ENCODE measurements around the gene PACS2.

The PACS2 gene

GRCh38 chr14:105432657-105433056 is 118.1 kb downstream of the PACS2 start:
- no peak overlapping the region for H3K4me3 ChIP-seq (ENCODE audit: low read depth, low read length)
- TF ChIP-seq MYC (IDR thresholded peaks at IDR 0.05; ENCODE audit: low read depth, low read length) (no peak), CTCF (IDR thresholded peaks at IDR 0.05; ENCODE audit: low read depth, low read length) (no peak), POLR2A (IDR thresholded peaks at IDR 0.05; ENCODE audit: extremely low read depth, insufficient read length) (no peak), MAX (IDR thresholded peaks at IDR 0.05; ENCODE audit: low read depth, low read length) (no peak)
- no peak for DNase-seq (ENCODE audit: low read depth)

DNA sequence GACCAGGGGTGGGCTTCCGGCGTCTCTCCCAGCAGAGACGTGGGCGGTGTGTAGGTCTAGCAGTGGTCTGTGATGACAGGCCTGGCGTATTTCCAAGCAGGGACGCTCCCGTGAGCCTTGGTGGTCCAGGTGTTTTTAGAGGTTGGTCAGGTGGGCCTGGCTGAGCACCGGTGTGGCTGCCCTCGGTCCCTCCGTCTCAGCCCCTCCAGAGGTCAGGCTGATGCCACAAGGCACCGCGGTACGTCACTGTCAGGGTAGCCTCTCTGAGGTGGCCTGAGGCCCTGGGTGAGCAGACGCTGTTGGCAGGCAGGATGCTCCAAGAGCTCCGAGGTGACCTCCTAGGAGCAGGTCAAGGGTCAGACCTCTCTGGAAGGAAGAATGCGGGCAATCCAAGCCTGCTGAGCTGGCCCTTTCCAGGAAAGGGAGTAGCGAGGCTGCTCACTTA is 118.6 kb downstream of the PACS2 start:
- TF ChIP-seq MAX (IDR thresholded peaks at IDR 0.05; ENCODE audit: low read depth, low read length) (no peak), MYC (IDR thresholded peaks at IDR 0.05; ENCODE audit: low read depth, low read length) (no peak), POLR2A (IDR thresholded peaks at IDR 0.05; ENCODE audit: extremely low read depth, insufficient read length) (no peak), CTCF (IDR thresholded peaks at IDR 0.05; ENCODE audit: low read depth, low read length) (no peak)
- no peak overlapping the region for H3K4me3 ChIP-seq (ENCODE audit: low read depth, low read length)
- DNase-seq (ENCODE audit: low read depth): no peak

DNA sequence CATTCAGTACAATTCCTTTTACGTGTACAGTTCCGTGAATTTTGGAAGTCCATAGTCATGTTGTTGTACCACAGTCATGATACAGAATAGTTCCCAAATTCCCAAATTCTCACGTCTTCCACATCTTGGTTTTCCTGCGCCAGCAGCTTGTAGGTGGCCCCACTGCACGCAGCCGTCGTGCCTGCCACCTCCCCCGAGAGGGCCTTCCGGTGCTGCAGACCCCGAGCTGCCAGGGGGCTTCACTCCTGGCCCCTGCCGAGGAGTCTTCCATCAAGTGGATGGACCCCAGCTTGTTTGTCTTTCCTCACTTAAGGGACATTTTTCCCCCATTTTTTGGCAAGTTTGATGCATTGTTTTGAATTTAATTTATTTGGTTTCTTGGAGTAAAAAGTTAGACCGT is 121.9 kb downstream of the PACS2 start:
- TF ChIP-seq MAX (IDR thresholded peaks at IDR 0.05; ENCODE audit: low read depth, low read length): no peak
- no peak for TF ChIP-seq MYC (IDR thresholded peaks at IDR 0.05; ENCODE audit: low read depth, low read length)
- TF ChIP-seq POLR2A (IDR thresholded peaks at IDR 0.05; ENCODE audit: extremely low read depth, insufficient read length): no peak
- no peak for TF ChIP-seq CTCF (IDR thresholded peaks at IDR 0.05; ENCODE audit: low read depth, low read length)
- DNase-seq (ENCODE audit: low read depth): no peak
- H3K4me3 ChIP-seq (ENCODE audit: low read depth, low read length): no peak overlapping the region

DNA sequence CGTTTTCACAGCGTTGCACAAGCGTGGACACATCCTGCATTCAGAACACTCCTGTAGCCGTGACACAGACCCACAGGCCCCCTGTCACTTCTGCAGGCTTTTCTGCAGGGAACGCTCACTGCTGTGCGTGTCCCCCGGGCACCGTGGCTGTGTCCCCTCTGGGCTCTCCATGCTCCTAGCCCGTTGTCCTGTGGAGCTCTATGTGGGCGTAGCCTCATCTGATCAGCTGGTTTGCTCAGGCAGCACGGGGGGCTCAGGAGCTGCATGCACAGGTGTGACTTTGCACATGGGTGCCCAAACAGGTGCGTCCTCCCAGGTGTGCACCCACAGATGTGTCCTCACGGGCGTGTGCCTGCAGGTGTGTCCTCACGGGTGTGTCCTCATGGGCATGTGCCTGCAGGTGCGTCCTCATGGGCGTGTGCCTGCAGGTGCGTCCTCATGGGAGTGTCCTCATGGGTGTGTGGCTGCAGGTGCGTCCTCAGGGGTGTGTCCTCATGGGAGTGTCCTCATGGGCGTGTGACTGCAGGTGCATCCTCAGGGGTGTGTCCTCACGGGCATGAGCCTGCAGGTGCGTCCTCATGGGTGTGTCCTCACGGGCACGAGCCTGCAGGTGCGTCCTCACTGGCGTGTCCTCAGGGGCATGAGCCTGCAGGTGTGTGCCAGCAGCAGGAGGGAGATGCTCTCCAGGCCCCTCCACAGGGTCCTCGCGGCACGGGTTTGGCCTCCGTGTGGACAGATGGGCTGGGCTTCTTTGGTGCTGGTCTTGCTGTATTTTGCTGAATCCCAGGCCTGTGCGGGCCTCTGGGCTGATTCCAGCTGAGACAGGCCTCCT is 122.6 kb downstream of the PACS2 start:
- TF ChIP-seq CTCF (IDR thresholded peaks at IDR 0.05; ENCODE audit: low read depth, low read length): no peak
- no peak for TF ChIP-seq MYC (IDR thresholded peaks at IDR 0.05; ENCODE audit: low read depth, low read length)
- TF ChIP-seq MAX (IDR thresholded peaks at IDR 0.05; ENCODE audit: low read depth, low read length): no peak
- TF ChIP-seq POLR2A (IDR thresholded peaks at IDR 0.05; ENCODE audit: extremely low read depth, insufficient read length): no peak
- DNase-seq (ENCODE audit: low read depth): no peak
- H3K4me3 ChIP-seq (ENCODE audit: low read depth, low read length): no peak overlapping the region

- H3K4me3 ChIP-seq (ENCODE audit: low read depth, low read length): no peak overlapping the region
- TF ChIP-seq CTCF (IDR thresholded peaks at IDR 0.05; ENCODE audit: low read depth, low read length) (no peak), MYC (IDR thresholded peaks at IDR 0.05; ENCODE audit: low read depth, low read length) (no peak), POLR2A (IDR thresholded peaks at IDR 0.05; ENCODE audit: extremely low read depth, insufficient read length) (no peak), MAX (IDR thresholded peaks at IDR 0.05; ENCODE audit: low read depth, low read length) (no peak)
- no peak for DNase-seq (ENCODE audit: low read depth)
These were observed 123.4 kb downstream of the PACS2 start for GRCh38 chr14:105437723-105438500.
